Activated B cell treated with CpG ODN at 0.5 μM for 24 hours (primary cell): ENCODE results near the gene NSUN7. TPM values are rescaled to one million over a fixed set of nuclear protein-coding genes. Genes with fewer than 3 reads are reported as not detected.

Experiments
- ATAC-seq: fragments of 200-7000 bp; cut with Tn5 transposase; one replicate; pipeline ENCODE4 v1.10.0; 2021; ENCODE audit warnings: low read depth, mild to moderate bottlenecking, moderate library complexity
- CTCF ChIA-PET: fragments of 350-600 bp; sonication (Branson Sonifier 250); formaldehyde crosslinking; loops from one replicate; lab custom pipeline; 2021; ENCODE audit warnings: antibody characterized with exemption; lab: Charles Lee
- POLR2A ChIA-PET: fragments of 350-600 bp; sonication (Branson Sonifier 250); formaldehyde crosslinking; loops from one replicate; lab custom pipeline; 2021; ENCODE audit warnings: antibody characterized with exemption; lab: Charles Lee
- DNase-seq: peaks from one replicate; pipeline ENCODE4 v3.0.0; 2022
- H3K27ac Mint-ChIP-seq: one replicate; pipeline ENCODE4 v1.8.0; 2020; ENCODE audit warnings: mixed read lengths
- H3K27me3 Mint-ChIP-seq: one replicate; pipeline ENCODE4 v1.8.0; 2021; ENCODE audit warnings: mixed read lengths
- H3K36me3 Mint-ChIP-seq: one replicate; pipeline ENCODE4 v1.8.0; 2021; ENCODE audit warnings: low read depth, mixed read lengths
- H3K4me1 Mint-ChIP-seq: one replicate; pipeline ENCODE4 v1.8.0; 2021; ENCODE audit warnings: mixed read lengths
- H3K4me3 Mint-ChIP-seq: one replicate; pipeline ENCODE4 v1.8.0; 2020; ENCODE audit warnings: mild to moderate bottlenecking, mixed read lengths
- H3K9me3 Mint-ChIP-seq: one replicate; pipeline ENCODE4 v1.8.0; 2020; ENCODE audit warnings: mixed read lengths
- intact Hi-C: fragments of 100-400 bp; cut with micrococcal nuclease; formaldehyde crosslinking; loops from one replicate; pipeline ENCODE4 v1.15.1; 2024
- total RNA-seq: library from RNA; stranded (reverse); gene quantifications from 2 replicates; pipeline ENCODE4 v1.2.3, GENCODE V29; 2022
- TF ChIP-seq, protein P1 (sequence below): fragments of 200-600 bp; IDR thresholded peaks from one replicate; pipeline ENCODE4 v1.8.0; 2022; ENCODE audit warnings: antibody characterized with exemption, mild to moderate bottlenecking

The NSUN7 gene
- total RNA-seq, 1 donor from 2014 or later, result 1.6 TPM

DNA sequence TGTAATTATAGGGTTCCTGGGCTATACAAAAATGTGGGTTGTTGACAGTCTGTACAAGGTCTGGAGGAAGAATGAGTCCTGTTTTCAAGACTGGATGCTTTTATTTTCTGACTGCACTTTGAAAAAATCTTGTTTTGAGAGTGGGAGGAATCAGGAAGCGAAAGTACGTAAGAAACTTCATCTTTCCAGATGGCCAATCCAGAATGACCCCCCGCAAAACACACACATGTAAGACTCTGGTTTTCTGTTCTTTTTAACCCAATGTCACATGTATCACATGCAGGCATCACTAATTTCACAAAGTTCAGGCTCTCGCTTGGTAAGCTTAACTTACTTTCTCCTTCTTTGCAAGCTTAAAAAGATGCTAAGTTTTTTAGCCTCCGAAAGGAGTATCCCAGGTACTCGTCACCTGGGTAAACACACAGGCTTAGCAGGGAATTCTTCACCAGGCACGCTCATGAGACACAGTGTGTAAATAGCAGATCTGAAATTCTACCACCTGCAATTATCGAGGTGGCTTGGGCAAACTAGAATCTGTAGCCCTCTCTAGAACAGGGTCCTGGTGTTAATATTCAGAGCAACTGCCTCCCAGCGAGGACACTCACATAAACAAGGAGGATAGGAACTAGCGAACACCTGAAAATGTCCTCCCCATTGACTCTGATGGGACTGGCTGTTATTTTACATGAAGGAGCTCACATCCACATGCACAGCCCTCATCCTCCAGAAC lies 90.7 kb downstream of the NSUN7 start:
- DNase-seq (no peak), ATAC-seq (peak; percentile 56)
- H3K9me3 Mint-ChIP-seq, result no peaks in the 10 kb centered on the region
- no peaks in the 10 kb centered on the region for H3K27me3 Mint-ChIP-seq
- ChIA-PET CTCF (interaction anchor here (0.6 to 1.8 kb wide), 17 partner anchors 8 to 784 kb away, joined by 3 to 20 read pairs (median 4); partner anchors contain the start of gene N4BP2), POLR2A (interaction anchor here (1.4 to 1.7 kb wide), 2 partner anchors 15 to 43 kb away, joined by 3 to 4 read pairs; no protein-coding TSS in a partner anchor)
- peak overlapping the region; percentile 67 for H3K27ac Mint-ChIP-seq
- TF ChIP-seq, protein P1, sequence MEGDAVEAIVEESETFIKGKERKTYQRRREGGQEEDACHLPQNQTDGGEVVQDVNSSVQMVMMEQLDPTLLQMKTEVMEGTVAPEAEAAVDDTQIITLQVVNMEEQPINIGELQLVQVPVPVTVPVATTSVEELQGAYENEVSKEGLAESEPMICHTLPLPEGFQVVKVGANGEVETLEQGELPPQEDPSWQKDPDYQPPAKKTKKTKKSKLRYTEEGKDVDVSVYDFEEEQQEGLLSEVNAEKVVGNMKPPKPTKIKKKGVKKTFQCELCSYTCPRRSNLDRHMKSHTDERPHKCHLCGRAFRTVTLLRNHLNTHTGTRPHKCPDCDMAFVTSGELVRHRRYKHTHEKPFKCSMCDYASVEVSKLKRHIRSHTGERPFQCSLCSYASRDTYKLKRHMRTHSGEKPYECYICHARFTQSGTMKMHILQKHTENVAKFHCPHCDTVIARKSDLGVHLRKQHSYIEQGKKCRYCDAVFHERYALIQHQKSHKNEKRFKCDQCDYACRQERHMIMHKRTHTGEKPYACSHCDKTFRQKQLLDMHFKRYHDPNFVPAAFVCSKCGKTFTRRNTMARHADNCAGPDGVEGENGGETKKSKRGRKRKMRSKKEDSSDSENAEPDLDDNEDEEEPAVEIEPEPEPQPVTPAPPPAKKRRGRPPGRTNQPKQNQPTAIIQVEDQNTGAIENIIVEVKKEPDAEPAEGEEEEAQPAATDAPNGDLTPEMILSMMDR, result no peak
- H3K36me3 Mint-ChIP-seq, result no peaks in the 10 kb centered on the region
- intact Hi-C loops, result loop anchor here (1.0 to 10.0 kb wide), 3 partner anchors 57 to 783 kb away; partner anchors contain the start of gene N4BP2
- H3K4me1 Mint-ChIP-seq, result peaks cover 35% of the 10 kb centered on the region
- H3K4me3 Mint-ChIP-seq, result peak overlapping the region; percentile 61

DNA sequence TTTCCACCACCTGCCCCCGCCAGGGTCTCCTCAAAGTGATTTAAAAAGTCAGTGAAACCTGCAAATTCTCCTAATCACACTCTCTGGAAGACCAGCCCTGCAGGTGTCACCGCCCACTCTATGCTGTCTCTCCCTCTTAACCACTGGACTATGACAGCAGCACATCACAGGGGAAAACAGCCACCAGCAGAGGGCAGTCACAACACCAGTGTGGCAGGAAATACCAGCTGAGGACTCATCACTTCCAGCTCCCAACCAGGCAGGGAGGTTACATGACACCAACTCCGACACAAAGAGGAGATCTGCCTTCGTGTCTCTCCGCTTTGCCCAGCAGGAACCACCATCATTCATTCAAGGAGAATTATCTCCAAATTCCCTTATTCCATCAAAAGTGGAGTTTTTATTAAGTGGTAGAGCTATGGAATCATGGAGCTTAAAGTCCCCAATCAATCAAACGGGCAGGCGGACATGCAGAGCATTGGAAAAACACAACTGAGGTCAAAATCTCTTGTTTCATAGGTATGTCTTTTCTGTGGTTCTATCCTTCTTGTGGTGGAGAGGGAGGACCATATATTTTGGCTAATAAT lies 91.3 kb downstream of the NSUN7 start:
- H3K27me3 Mint-ChIP-seq, result no peaks in the 10 kb centered on the region
- CTCF ChIA-PET, result interaction anchor here (0.6 to 1.8 kb wide), 17 partner anchors 8 to 785 kb away, joined by 3 to 20 read pairs (median 4); partner anchors contain the start of gene N4BP2
- DNase-seq (peak; percentile 42), ATAC-seq (peak; percentile 75)
- no peak overlapping the region for H3K4me3 Mint-ChIP-seq
- peak overlapping the region; percentile 67 for H3K27ac Mint-ChIP-seq
- POLR2A ChIA-PET, result interaction anchor here (1.4 to 1.7 kb wide), 2 partner anchors 15 to 44 kb away, joined by 3 to 4 read pairs; no protein-coding TSS in a partner anchor
- intact Hi-C loops, result loop anchor here (1.0 to 10.0 kb wide), 4 partner anchors 16 to 784 kb away; partner anchors contain the start of gene N4BP2
- H3K9me3 Mint-ChIP-seq, result no peaks in the 10 kb centered on the region
- TF ChIP-seq, protein P1, result peak; percentile 34
- H3K36me3 Mint-ChIP-seq, result no peaks in the 10 kb centered on the region
- peaks cover 35% of the 10 kb centered on the region for H3K4me1 Mint-ChIP-seq

DNA sequence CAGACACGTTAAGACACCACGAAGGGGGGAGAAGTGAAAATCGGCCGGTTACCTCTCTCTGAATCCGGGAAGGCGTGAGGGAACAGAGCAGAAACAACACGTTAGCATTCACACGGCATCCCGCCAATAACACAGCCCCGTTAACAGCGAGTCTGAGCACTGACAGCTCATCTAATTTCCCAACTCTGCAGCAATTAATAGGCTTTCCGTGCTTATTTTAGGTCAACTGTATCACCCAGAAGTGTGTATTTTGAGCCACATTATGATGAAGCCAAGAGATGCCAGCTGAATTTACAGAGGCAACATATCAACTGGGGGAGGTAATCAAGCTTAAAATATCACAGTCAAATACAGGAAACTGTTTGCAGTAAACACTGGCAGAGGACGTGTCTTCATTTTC lies 92.6 kb downstream of the NSUN7 start:
- ATAC-seq, result no peak
- intact Hi-C loops, result loop anchor here (2.0 to 10.0 kb wide), 3 partner anchors 106 to 785 kb away; partner anchors contain the start of gene N4BP2
- H3K27me3 Mint-ChIP-seq, result no peaks in the 10 kb centered on the region
- H3K4me1 Mint-ChIP-seq, result peaks cover 35% of the 10 kb centered on the region
- no peaks in the 10 kb centered on the region for H3K9me3 Mint-ChIP-seq
- no peak overlapping the region for H3K4me3 Mint-ChIP-seq
- TF ChIP-seq, protein P1, result no peak
- no peak for DNase-seq
- ChIA-PET CTCF (interaction anchor here (1.4 to 1.5 kb wide), 2 partner anchors 12 to 525 kb away, joined by 3 to 4 read pairs; no protein-coding TSS in a partner anchor), POLR2A (no interaction called here)
- H3K27ac Mint-ChIP-seq, result no peak overlapping the region
- H3K36me3 Mint-ChIP-seq, result no peaks in the 10 kb centered on the region

DNA sequence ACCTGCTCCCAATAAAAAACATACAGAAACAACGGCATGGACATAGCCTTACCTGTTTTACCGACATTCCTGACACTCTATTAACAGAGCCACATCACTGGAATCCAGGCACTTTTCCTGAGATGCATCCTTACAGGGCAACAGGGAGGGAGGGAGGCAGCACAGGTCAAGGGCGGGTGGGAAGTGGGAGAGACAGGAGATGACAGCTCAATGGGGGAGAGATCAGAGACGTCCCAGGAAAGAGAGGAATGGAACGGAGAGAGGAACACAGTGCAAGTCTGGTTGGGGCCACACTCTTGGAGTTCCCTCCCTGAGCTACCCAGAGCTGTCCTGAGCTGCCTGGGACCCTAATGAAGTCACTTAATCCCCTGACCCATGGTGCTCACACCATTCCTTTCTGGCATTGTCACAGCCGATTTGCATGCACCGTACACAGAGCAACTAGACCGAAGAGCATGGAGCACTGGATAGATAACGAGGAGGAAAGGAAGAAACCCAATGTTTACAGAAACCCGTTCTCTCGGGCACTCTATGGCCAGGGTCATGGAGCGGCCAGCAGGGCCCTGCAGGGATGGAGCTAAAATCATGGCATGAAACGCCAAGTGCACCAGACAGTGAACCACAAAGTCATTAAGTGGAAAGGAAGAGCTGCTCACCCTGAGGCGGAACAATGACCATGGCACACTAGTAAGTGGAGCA lies 93.1 kb downstream of the NSUN7 start:
- Mint-ChIP-seq H3K4me1 (peaks cover 35% of the 10 kb centered on the region), H3K36me3 (no peaks in the 10 kb centered on the region), H3K4me3 (no peak overlapping the region), H3K27me3 (no peaks in the 10 kb centered on the region), H3K9me3 (no peaks in the 10 kb centered on the region), H3K27ac (no peak overlapping the region)
- ChIA-PET POLR2A (no interaction called here), CTCF (interaction anchor here (0.7 to 1.6 kb wide), 9 partner anchors 11 to 526 kb away, joined by 3 to 5 read pairs (median 3); no protein-coding TSS in a partner anchor)
- ATAC-seq (no peak), DNase-seq (no peak)
- TF ChIP-seq, protein P1, result no peak
- intact Hi-C loops, result loop anchor here (2.0 to 10.0 kb wide), 3 partner anchors 106 to 786 kb away; partner anchors contain the start of gene N4BP2
